SK-N-SH (cell line): ENCODE results near the gene TJAP1. TPM values are rescaled to one million over a fixed set of nuclear protein-coding genes. Genes with fewer than 3 reads are reported as not detected.

Experiments used
- CTCF ChIA-PET: fragments of 300-600, 350-600 bp; formaldehyde crosslinking; extraction: SDS; loops from one replicate; lab custom pipeline; 2021; lab: Yijun Ruan, JAX
- POLR2A ChIA-PET: fragments of 350-600 bp; sonication (Branson Sonifier 250); formaldehyde crosslinking; extraction: SDS; loops from one replicate; lab custom pipeline; 2020; ENCODE audit warnings: antibody characterized with exemption, inconsistent platforms; lab: Yijun Ruan, JAX
- DNase-seq: peaks from one replicate; pipeline ENCODE4 v3.0.0; 2012
- H2AFZ ChIP-seq: fragments of 200-600 bp; sonication (generic); 2 replicates; pipeline ENCODE4 v1.8.1; 2016; ENCODE audit warnings: antibody characterized with exemption, mild to moderate bottlenecking, low read depth
- H3F3A ChIP-seq: fragments of 200-600 bp; sonication (generic); replicated peaks from 2 replicates; pipeline ENCODE3; 2016; ENCODE audit warnings: antibody characterized with exemption, mild to moderate bottlenecking; ENCODE audit not compliant: insufficient read depth
- H3K27ac ChIP-seq, 2 experiments: fragments of 200-500 bp in 1 of 2; fragments of 200-600 bp in 1 of 2; sonication (Bioruptor generic) in 1 of 2; sonication (generic), shearing (Covaris generic) in 1 of 2; 2 replicates each; pipeline versions ENCODE4 v1.5.1 to v1.6.1; 2014 to 2016; ENCODE audit warnings: low read depth in 2 of 2, inconsistent platforms in 1 of 2, low read length in 1 of 2, mild to moderate bottlenecking in 1 of 2, mixed read lengths in 1 of 2
- H3K27me3 ChIP-seq: fragments of 200-600 bp; sonication (generic), shearing (Covaris generic); 2 replicates; pipeline ENCODE4 v1.6.1; 2016; ENCODE audit warnings: mixed run types; ENCODE audit not compliant: insufficient read depth
- H3K36me3 ChIP-seq, 2 experiments: fragments of 200-500 bp in 1 of 2; fragments of 200-600 bp in 1 of 2; sonication (Bioruptor generic) in 1 of 2; sonication (generic) in 1 of 2; replicated peaks in 1 of 2; 2 replicates each; pipeline versions ENCODE3 to v1.5.1; 2014 to 2016; ENCODE audit warnings: low read length in 1 of 2, mild to moderate bottlenecking in 1 of 2; ENCODE audit not compliant: insufficient read depth in 2 of 2, control insufficient read depth in 1 of 2
- H3K4me1 ChIP-seq, 2 experiments: fragments of 200-500 bp in 1 of 2; fragments of 200-600 bp in 1 of 2; sonication (Bioruptor generic) in 1 of 2; sonication (generic), shearing (Covaris generic) in 1 of 2; 2 replicates each; pipeline versions ENCODE4 v1.5.1 to v1.6.1; 2014 to 2016; ENCODE audit warnings: low read depth in 1 of 2, low read length in 1 of 2, mixed run types in 1 of 2; ENCODE audit not compliant: insufficient read depth in 2 of 2, control insufficient read depth in 1 of 2
- H3K4me2 ChIP-seq: fragments of 200-600 bp; sonication (generic), shearing (Covaris generic); 2 replicates; pipeline ENCODE4 v1.6.1; 2017; ENCODE audit warnings: mixed run types
- H3K4me3 ChIP-seq, 2 experiments: fragments of 200-500 bp in 1 of 2; fragments of 200-600 bp in 1 of 2; sonication (Bioruptor generic) in 1 of 2; sonication (generic), shearing (Covaris generic) in 1 of 2; 2 replicates each; pipeline versions ENCODE4 v1.5.1 to v1.8.1; 2014 to 2016; ENCODE audit warnings: low read depth in 2 of 2, inconsistent platforms in 1 of 2, low read length in 1 of 2, mild to moderate bottlenecking in 1 of 2, mixed read lengths in 1 of 2, moderate library complexity in 1 of 2
- H3K79me2 ChIP-seq: fragments of 200-600 bp; sonication (generic); 2 replicates; pipeline ENCODE4 v1.8.1; 2017; ENCODE audit warnings: mild to moderate bottlenecking; ENCODE audit not compliant: insufficient read depth
- H3K9ac ChIP-seq: fragments of 200-600 bp; sonication (generic); 2 replicates; pipeline ENCODE4 v1.6.1; 2017; ENCODE audit warnings: mixed run types
- H3K9me2 ChIP-seq: fragments of 200-600 bp; sonication (generic); 2 replicates; pipeline ENCODE4 v1.6.1; 2017; ENCODE audit warnings: mixed run types
- H3K9me3 ChIP-seq: fragments of 200-600 bp; sonication (generic); 2 replicates; pipeline ENCODE4 v1.6.1; 2017; ENCODE audit warnings: mixed run types, mild to moderate bottlenecking, moderate library complexity
- H4K20me1 ChIP-seq: fragments of 200-600 bp; sonication (generic); 2 replicates; pipeline ENCODE4 v1.6.1; 2017; ENCODE audit warnings: mild to moderate bottlenecking, mixed run types; ENCODE audit not compliant: insufficient read depth
- CHD2 ChIP-seq: fragments of 150-350 bp; IDR thresholded peaks from 2 replicates; pipeline ENCODE4 v1.6.1; 2018; ENCODE audit warnings: low read length; ENCODE audit not compliant: partially characterized antibody
- CTCF ChIP-seq: fragments of 200-600 bp; sonication (generic); IDR thresholded peaks from 2 replicates; pipeline ENCODE4 v1.6.1; 2017; ENCODE audit warnings: antibody characterized with exemption, mild to moderate bottlenecking, moderate library complexity
- ELF1 ChIP-seq: IDR thresholded peaks from 2 replicates; pipeline ENCODE4 v1.4.0; 2012
- EP300 ChIP-seq, 2 experiments: IDR thresholded peaks; 2 replicates each; pipeline versions ENCODE4 v1.4.0 to v1.6.1; 2012; ENCODE audit warnings: borderline replicate concordance in 1 of 2, low read depth in 1 of 2, low read length in 1 of 2
- EZH2phosphoT487 ChIP-seq: fragments of 200-600 bp; sonication (generic); IDR thresholded peaks from 2 replicates; pipeline ENCODE4 v1.6.1; 2017; ENCODE audit warnings: low read depth, mixed run types, mild to moderate bottlenecking, antibody characterized with exemption, moderate library complexity, borderline replicate concordance
- FOSL2 ChIP-seq: IDR thresholded peaks from 2 replicates; pipeline ENCODE4 v1.4.0; 2012; ENCODE audit warnings: low read depth, mild to moderate bottlenecking, moderate library complexity, borderline replicate concordance
- FOXM1 ChIP-seq: IDR thresholded peaks from 2 replicates; pipeline ENCODE4 v1.4.0; 2012; ENCODE audit warnings: low read depth, mild to moderate bottlenecking
- JUND ChIP-seq: IDR thresholded peaks from 2 replicates; pipeline ENCODE4 v1.4.0; 2012
- MEF2A ChIP-seq: IDR thresholded peaks from 2 replicates; pipeline ENCODE4 v1.4.0; 2012; ENCODE audit warnings: low read depth, borderline replicate concordance
- MXI1 ChIP-seq: IDR thresholded peaks from 2 replicates; pipeline ENCODE4 v1.6.1; 2012; ENCODE audit warnings: mild to moderate bottlenecking, low read depth, low read length, improper control_type of control experiment
- NFIC ChIP-seq: IDR thresholded peaks from 2 replicates; pipeline ENCODE4 v1.4.0; 2012; ENCODE audit warnings: borderline replicate concordance
- NRF1 ChIP-seq: IDR thresholded peaks from 2 replicates; pipeline ENCODE4 v1.6.1; 2012; ENCODE audit warnings: low read depth, mild to moderate bottlenecking, low read length
- PBX3 ChIP-seq: IDR thresholded peaks from 2 replicates; pipeline ENCODE4; 2012
- POLR2AphosphoS5 ChIP-seq: IDR thresholded peaks from 2 replicates; pipeline ENCODE4 v1.6.1; 2012; ENCODE audit warnings: low read depth, low read length
- RAD21 ChIP-seq: IDR thresholded peaks from 2 replicates; pipeline ENCODE4 v1.6.1; 2012; ENCODE audit warnings: mild to moderate bottlenecking, low read length
- RCOR1 ChIP-seq: fragments of 150-350 bp; IDR thresholded peaks from 2 replicates; pipeline ENCODE4 v1.6.1; 2017; ENCODE audit warnings: antibody characterized with exemption, low read length
- REST ChIP-seq: IDR thresholded peaks from 2 replicates; pipeline ENCODE4 v1.6.1; 2012; ENCODE audit warnings: mild to moderate bottlenecking, low read depth, low read length, moderate library complexity
- RXRA ChIP-seq: IDR thresholded peaks from 2 replicates; pipeline ENCODE4 v1.4.0; 2012; ENCODE audit warnings: low read depth, mild to moderate bottlenecking, borderline replicate concordance
- SIN3A ChIP-seq: IDR thresholded peaks from 2 replicates; pipeline ENCODE4 v1.6.1; 2012; ENCODE audit warnings: low read depth, mild to moderate bottlenecking, low read length, moderate library complexity, borderline replicate concordance
- SMC3 ChIP-seq: IDR thresholded peaks from 2 replicates; pipeline ENCODE4 v1.6.1; 2012; ENCODE audit warnings: low read depth, low read length, improper control_type of control experiment
- TAF1 ChIP-seq: IDR thresholded peaks from 2 replicates; pipeline ENCODE4 v1.6.1; 2012; ENCODE audit warnings: low read depth, mild to moderate bottlenecking, low read length, moderate library complexity, borderline replicate concordance
- TEAD4 ChIP-seq: IDR thresholded peaks from 2 replicates; pipeline ENCODE4 v1.4.0; 2012; ENCODE audit warnings: mild to moderate bottlenecking, borderline replicate concordance; ENCODE audit not compliant: insufficient read depth
- USF1 ChIP-seq: IDR thresholded peaks from 2 replicates; pipeline ENCODE4 v1.4.0; 2012; ENCODE audit warnings: low read depth, borderline replicate concordance
- USF2 ChIP-seq: fragments of 150-350 bp; IDR thresholded peaks from 2 replicates; pipeline ENCODE4 v1.6.1; 2017; ENCODE audit warnings: antibody characterized with exemption, low read length, low read depth, borderline replicate concordance
- YY1 ChIP-seq: IDR thresholded peaks from 2 replicates; pipeline ENCODE4 v1.4.0; 2012; ENCODE audit warnings: low read depth, mild to moderate bottlenecking
- WGBS: methylation state at CpG from one replicate; pipeline ENCODE4 v1.1.6; 2017; ENCODE audit warnings: low lambda C conversion rate; 5-methylcytosine and 5-hydroxymethylcytosine counted together
- polyA plus RNA-seq, 3 experiments: library from polyadenylated mRNA; depleted of rRNA; stranded (reverse); fragments of >200 nt; gene quantifications; 2 replicates each; pipeline ENCODE4 v1.2.3, GENCODE V29; 2012

The TJAP1 gene
- polyA plus RNA-seq, 1 of the 3 experiments (the other 2 are of a cell fraction): 39.5 TPM

GRCh38 chr6:43454696-43455530, 22.5 kb upstream of the TJAP1 start:
- peak; percentile 94 for DNase-seq
- peaks cover 0 to 8% of the 10 kb centered on the region in 2 experiments; a peak in 1 of 4 replicates for H3K4me1 ChIP-seq
- H3K36me3 ChIP-seq: peaks cover 3 to 14% of the 10 kb centered on the region in 2 experiments
- H4K20me1 ChIP-seq: no peaks in the 10 kb centered on the region
- no peak overlapping the region; a peak in 1 of 4 replicates for H3K27ac ChIP-seq
- peak overlapping the region; percentile 78; the same call in 1 of the 2 replicates for H2AFZ ChIP-seq
- H3K9ac ChIP-seq: no peak overlapping the region
- H3F3A ChIP-seq: peaks cover 11% of the 10 kb centered on the region
- H3K4me3 ChIP-seq: peak overlapping the region; percentile 49 to 60
- no peaks in the 10 kb centered on the region for H3K79me2 ChIP-seq
- H3K9me3 ChIP-seq: no peaks in the 10 kb centered on the region
- peaks cover 7% of the 10 kb centered on the region; the same call in 1 of the 2 replicates for H3K27me3 ChIP-seq
- under 1% methylated on average over 52 of the region's 97 CpGs for WGBS
- H3K9me2 ChIP-seq: no peaks in the 10 kb centered on the region
- ChIA-PET CTCF (interaction anchor here (0.6 to 14.6 kb wide), 15 partner anchors 9 to 105 kb away, joined by 3 to 382 read pairs (median 4); partner anchors contain the start of genes LRRC73 and TJAP1), POLR2A (interaction anchor here (0.6 to 1.4 kb wide), 4 partner anchors 11 to 55 kb away, joined by 3 read pairs; partner anchors contain the start of gene LRRC73)
- peak overlapping the region; percentile 90 for H3K4me2 ChIP-seq
- TF ChIP-seq RXRA (no peak), RCOR1 (no peak), MXI1 (peak; percentile 74), ELF1 (no peak), RAD21 (no peak), SIN3A (no peak), CHD2 (no peak), USF2 (no peak), SMC3 (no peak), EZH2phosphoT487 (no peak), REST (0 out of 2 replicates have a peak, but pooled peaks have one; percentile 5), USF1 (no peak), TEAD4 (no peak), NRF1 (no peak), EP300 (IDR thresholded peaks at IDR 0.05; ENCODE audit: borderline replicate concordance in 1 of 2, low read depth in 1 of 2, low read length in 1 of 2) (no peak), MEF2A (no peak), FOXM1 (no peak), POLR2AphosphoS5 (no peak), PBX3 (peak; percentile 3; the same call in 1 of the 2 replicates), YY1 (no peak), CTCF (peak; percentile 15; the same call in 1 of the 2 replicates), JUND (no peak), NFIC (no peak), TAF1 (no peak), FOSL2 (no peak)
